Cardiac fibroblast (primary cell): ENCODE results near the gene PDSS1.

Experiments
- DNase-seq, 2 donors: peaks; one replicate each; pipeline versions ENCODE4 v3.0.0 to v3.0.0-alpha.2; 2010; ENCODE audit warnings: low read depth in 2 of 2
- H3K4me3 ChIP-seq, 2 donors: replicated peaks in 1 of 2; 1 replicate in 1 of 2; 2 replicates in 1 of 2; pipeline ENCODE4 v1.5.1; 2011; ENCODE audit warnings: low read depth in 2 of 2, low read length in 2 of 2, mild to moderate bottlenecking in 2 of 2, moderate library complexity in 1 of 2
- CTCF ChIP-seq: IDR thresholded peaks from one replicate; pipeline ENCODE4 v1.5.1; 2011; ENCODE audit warnings: low read depth, mild to moderate bottlenecking, low read length, inconsistent platforms

Gene PDSS1

GRCh38 chr10:26737730-26738129 lies 40.2 kb downstream of the PDSS1 start:
- H3K4me3 ChIP-seq = no peak overlapping the region
- DNase-seq = peak; percentile 4 to 44
- no peak for TF ChIP-seq CTCF

DNA sequence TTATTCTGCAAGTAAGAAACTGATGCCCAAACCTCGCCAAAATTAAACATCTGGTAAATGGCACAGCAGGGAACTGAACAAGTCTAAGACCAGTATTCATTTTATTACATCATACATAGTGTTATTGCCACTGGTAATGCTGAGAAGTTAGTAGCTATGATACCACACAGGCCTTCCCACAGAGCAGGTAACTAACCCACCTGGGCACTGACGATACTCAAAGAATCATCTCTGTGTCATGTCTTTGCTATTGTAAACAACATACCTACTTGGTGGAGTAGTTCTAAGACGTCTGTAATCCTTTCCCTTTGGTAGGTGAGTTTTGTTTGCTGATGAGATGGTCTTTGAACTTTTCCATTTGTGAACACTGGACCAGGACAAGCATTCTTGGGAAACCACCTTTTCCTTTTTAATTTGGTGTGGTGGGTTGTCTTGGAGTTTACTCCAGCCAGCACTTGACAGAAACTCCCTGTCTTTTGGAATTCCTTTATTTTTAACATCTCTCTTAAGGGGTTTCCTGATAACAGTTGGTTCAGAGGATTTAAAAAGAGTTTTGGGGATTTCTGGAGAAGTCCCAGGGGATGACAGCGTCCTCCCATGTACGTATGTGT lies 40.9 kb downstream of the PDSS1 start:
- no peak for TF ChIP-seq CTCF
- H3K4me3 ChIP-seq = no peak overlapping the region
- no peak for DNase-seq

- no peak overlapping the region for H3K4me3 ChIP-seq
- no peak for TF ChIP-seq CTCF
- no peak for DNase-seq
Observed at GRCh38 chr10:26739071-26739631, 41.6 kb downstream of the PDSS1 start.

DNA sequence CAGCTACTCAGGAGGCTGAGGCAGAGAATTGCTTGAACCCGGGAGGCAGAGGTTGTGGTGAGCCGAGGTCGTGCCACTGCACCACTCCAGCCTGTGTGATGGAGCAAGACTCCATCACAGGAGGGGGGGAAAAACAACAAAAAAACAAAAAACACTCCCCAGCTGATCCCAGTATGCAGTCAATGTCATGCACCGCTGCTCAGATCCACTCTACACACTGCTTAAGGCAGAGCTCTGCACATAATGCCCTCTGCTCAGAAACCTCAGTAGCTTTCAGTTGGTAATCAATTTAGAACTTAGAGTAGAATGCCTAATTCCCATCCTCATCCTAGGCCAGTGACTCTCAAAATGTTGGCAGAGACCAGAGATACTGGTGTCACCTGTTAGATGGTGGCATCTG lies 43.9 kb downstream of the PDSS1 start:
- TF ChIP-seq CTCF = no peak
- DNase-seq = no peak

GRCh38 chr10:26743091-26743490 lies 45.6 kb downstream of the PDSS1 start:
- H3K4me3 ChIP-seq = no peak overlapping the region
- TF ChIP-seq CTCF = no peak
- DNase-seq = peak in 1 of 2 donors; percentile 11

More for the DNA sequence above, 43.9 kb downstream of the PDSS1 start:
- H3K4me3 ChIP-seq = no peak overlapping the region

DNA sequence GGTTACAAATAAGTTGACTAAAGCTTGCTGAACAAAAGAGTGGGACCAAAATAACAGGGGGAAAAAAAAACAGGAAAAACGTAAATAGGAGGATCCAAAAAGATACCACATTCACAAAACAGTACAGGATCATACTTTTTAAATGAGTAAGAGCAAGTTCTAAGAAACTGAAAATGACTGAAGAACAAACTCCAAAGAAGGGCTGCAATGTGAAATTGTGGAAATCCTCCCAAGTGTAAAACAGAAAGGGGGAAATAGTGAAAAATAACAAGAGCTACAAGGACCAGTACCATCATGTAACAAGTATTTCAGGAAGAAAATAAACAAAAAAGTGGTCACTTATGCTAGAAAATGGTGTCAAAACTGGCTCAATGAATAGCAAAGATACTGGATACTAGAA lies 46.3 kb downstream of the PDSS1 start:
- no peak for DNase-seq
- no peak for TF ChIP-seq CTCF

GRCh38 chr10:26746061-26746460 lies 48.6 kb downstream of the PDSS1 start:
- peak in 1 of 2 donors; percentile 6 for DNase-seq
- no peak for TF ChIP-seq CTCF

More for the DNA sequence above, 46.3 kb downstream of the PDSS1 start:
- H3K4me3 ChIP-seq = no peak overlapping the region

More at GRCh38 chr10:26746061-26746460, 48.6 kb downstream of the PDSS1 start:
- no peak overlapping the region for H3K4me3 ChIP-seq
